Hepatocyte (in vitro differentiated cells): ENCODE results near the gene CD82. TPM values are rescaled to one million over a fixed set of nuclear protein-coding genes. Genes with fewer than 3 reads are reported as not detected.

ENCODE experiments used
- DNase-seq: peaks from one replicate; pipeline ENCODE4 v3.0.0-alpha.2; 2016; ENCODE audit warnings: low spot score
- H2AFZ ChIP-seq: fragments of 200-600 bp; sonication (generic); 2 replicates; pipeline ENCODE4 v1.6.0; 2016; ENCODE audit warnings: antibody characterized with exemption, mild to moderate bottlenecking
- H3K27ac ChIP-seq: fragments of 200-600 bp; sonication (generic); 2 replicates; pipeline ENCODE4 v1.5.1; 2016; ENCODE audit warnings: mild to moderate bottlenecking
- H3K27me3 ChIP-seq: fragments of 200-600 bp; sonication (generic); 2 replicates; pipeline ENCODE4 v1.6.1; 2016
- H3K36me3 ChIP-seq: fragments of 200-600 bp; sonication (generic); replicated peaks from 2 replicates; pipeline ENCODE4 v1.5.1; 2016; ENCODE audit warnings: low read depth; ENCODE audit not compliant: insufficient read depth
- H3K4me1 ChIP-seq: fragments of 200-600 bp; sonication (generic); 2 replicates; pipeline ENCODE4 v1.5.1; 2016; ENCODE audit warnings: mild to moderate bottlenecking, moderate library complexity; ENCODE audit not compliant: insufficient read depth
- H3K4me2 ChIP-seq: fragments of 200-600 bp; sonication (generic); 2 replicates; pipeline ENCODE4 v1.6.0; 2016
- H3K4me3 ChIP-seq: fragments of 200-600 bp; sonication (generic); 2 replicates; pipeline ENCODE4 v1.5.1; 2016; ENCODE audit warnings: mild to moderate bottlenecking
- H3K79me2 ChIP-seq: fragments of 200-600 bp; sonication (generic); 2 replicates; pipeline ENCODE4 v1.6.0; 2017; ENCODE audit warnings: mild to moderate bottlenecking
- H3K9me2 ChIP-seq: fragments of 200-600 bp; sonication (generic); replicated peaks from 2 replicates; pipeline ENCODE4 v1.6.0; 2017; ENCODE audit warnings: mild to moderate bottlenecking; ENCODE audit not compliant: insufficient read depth
- H3K9me3 ChIP-seq: fragments of 200-600 bp; sonication (generic); 2 replicates; pipeline ENCODE4 v1.5.1; 2016; ENCODE audit warnings: low read depth, mild to moderate bottlenecking
- H4K20me1 ChIP-seq: fragments of 200-600 bp; sonication (generic); 2 replicates; pipeline ENCODE4 v1.6.0; 2016; ENCODE audit warnings: mild to moderate bottlenecking; ENCODE audit not compliant: insufficient read depth, poor library complexity, severe bottlenecking
- EZH2 ChIP-seq: fragments of 200-600 bp; sonication (generic); IDR thresholded peaks from 2 replicates; pipeline ENCODE4 v1.6.1; 2016; ENCODE audit warnings: antibody characterized with exemption, mild to moderate bottlenecking, borderline replicate concordance
- EZH2phosphoT487 ChIP-seq: fragments of 200-600 bp; sonication (generic); IDR thresholded peaks from one replicate; pipeline ENCODE4 v1.6.1; 2018; ENCODE audit warnings: antibody characterized with exemption, mild to moderate bottlenecking, low read depth, moderate library complexity; ENCODE audit not compliant: unreplicated experiment, severe bottlenecking
- WGBS: methylation state at CpG from one replicate; pipeline ENCODE4 v1.1.6; 2016; ENCODE audit warnings: low lambda C conversion rate; ENCODE audit errors: missing lambda C conversion rate; 5-methylcytosine and 5-hydroxymethylcytosine counted together
- polyA plus RNA-seq: library from polyadenylated mRNA; unstranded; fragments of >200 nt; fragmentation: Nextera tagmentation; extraction: Ambion mirVana; gene quantifications from 2 replicates; pipeline ENCODE4 v1.2.1, GENCODE V29; 2016
- total RNA-seq: library from RNA; depleted of rRNA; stranded (reverse); fragments of >200 nt; gene quantifications from 2 replicates; pipeline ENCODE4 v1.2.3, GENCODE V29; 2014
- TF ChIP-seq, protein P1 (sequence below): fragments of 200-600 bp; sonication (generic); IDR thresholded peaks from 2 replicates; pipeline ENCODE4 v1.5.1; 2016; ENCODE audit warnings: antibody characterized with exemption, mild to moderate bottlenecking; ENCODE audit not compliant: poor library complexity

CD82 gene
- total and polyA plus RNA-seq, 2 experiments from 2014 or later, result 38.7 to 157 TPM

DNA sequence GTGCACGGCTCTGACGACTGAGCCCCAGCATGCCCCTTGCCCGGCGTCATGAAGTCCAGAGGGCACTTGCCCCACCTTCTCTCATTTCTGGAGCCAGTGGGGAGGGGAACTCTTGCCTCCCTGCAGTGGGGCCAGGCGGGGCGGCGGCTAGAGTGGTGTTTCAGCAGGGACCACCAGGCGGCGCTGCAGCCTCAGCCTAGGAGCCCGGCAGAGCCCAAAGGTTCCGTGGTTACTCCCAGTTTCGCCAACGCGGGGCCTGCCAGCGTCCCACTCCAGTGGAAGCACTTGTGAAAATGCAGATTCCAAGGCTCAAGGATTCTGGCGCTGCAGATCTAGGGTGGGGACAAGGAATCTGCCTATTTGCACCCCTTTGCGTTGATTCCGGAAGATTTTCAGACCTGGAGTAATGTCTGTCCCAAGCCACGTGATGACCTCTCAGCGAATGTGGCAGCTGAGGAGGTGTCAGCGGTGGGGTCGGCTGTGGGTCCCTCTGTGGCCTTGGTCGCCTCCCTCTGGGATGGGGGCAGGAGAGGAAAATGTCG is 55.7 kb downstream of the CD82 start:
- no peaks in the 10 kb centered on the region for H3K27me3 ChIP-seq
- H3K4me2 ChIP-seq, result peak overlapping the region; percentile 76
- no peaks in the 10 kb centered on the region for H3K79me2 ChIP-seq
- H4K20me1 ChIP-seq, result no peaks in the 10 kb centered on the region
- WGBS, result 10% methylated on average over 21 of the region's 24 CpGs
- peaks cover 3% of the 10 kb centered on the region for H3K4me1 ChIP-seq
- H3K9me3 ChIP-seq, result no peaks in the 10 kb centered on the region
- H3K9me2 ChIP-seq, result no peaks in the 10 kb centered on the region
- TF ChIP-seq, protein P1, sequence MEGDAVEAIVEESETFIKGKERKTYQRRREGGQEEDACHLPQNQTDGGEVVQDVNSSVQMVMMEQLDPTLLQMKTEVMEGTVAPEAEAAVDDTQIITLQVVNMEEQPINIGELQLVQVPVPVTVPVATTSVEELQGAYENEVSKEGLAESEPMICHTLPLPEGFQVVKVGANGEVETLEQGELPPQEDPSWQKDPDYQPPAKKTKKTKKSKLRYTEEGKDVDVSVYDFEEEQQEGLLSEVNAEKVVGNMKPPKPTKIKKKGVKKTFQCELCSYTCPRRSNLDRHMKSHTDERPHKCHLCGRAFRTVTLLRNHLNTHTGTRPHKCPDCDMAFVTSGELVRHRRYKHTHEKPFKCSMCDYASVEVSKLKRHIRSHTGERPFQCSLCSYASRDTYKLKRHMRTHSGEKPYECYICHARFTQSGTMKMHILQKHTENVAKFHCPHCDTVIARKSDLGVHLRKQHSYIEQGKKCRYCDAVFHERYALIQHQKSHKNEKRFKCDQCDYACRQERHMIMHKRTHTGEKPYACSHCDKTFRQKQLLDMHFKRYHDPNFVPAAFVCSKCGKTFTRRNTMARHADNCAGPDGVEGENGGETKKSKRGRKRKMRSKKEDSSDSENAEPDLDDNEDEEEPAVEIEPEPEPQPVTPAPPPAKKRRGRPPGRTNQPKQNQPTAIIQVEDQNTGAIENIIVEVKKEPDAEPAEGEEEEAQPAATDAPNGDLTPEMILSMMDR, result peak; percentile 99
- no peak for TF ChIP-seq EZH2
- no peak overlapping the region for H2AFZ ChIP-seq
- no peak overlapping the region for H3K4me3 ChIP-seq
- H3K27ac ChIP-seq, result no peak overlapping the region
- H3K36me3 ChIP-seq, result no peaks in the 10 kb centered on the region
- peak; percentile 88 for DNase-seq

DNA sequence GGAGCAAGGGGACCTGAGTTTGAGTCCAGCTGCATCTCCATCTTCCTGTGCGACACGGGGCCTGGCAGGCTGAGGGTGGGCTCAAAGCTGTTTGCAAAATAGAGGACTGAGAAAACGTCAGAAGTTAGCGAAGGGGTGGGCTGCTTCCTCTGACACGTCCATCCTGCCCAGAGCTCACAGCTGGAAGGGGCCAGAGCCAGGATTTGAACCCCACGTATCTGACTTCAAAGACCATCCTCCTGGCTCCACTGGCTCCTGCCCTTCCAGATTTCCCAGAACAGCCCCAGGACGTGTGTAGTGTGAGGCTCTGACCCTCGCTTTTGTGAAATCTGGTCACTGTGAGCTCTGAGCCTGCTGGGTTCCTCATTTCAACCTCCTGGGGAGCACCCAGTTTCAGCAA is 56.3 kb downstream of the CD82 start:
- H3K27me3 ChIP-seq, result no peaks in the 10 kb centered on the region
- no peak for DNase-seq

DNA sequence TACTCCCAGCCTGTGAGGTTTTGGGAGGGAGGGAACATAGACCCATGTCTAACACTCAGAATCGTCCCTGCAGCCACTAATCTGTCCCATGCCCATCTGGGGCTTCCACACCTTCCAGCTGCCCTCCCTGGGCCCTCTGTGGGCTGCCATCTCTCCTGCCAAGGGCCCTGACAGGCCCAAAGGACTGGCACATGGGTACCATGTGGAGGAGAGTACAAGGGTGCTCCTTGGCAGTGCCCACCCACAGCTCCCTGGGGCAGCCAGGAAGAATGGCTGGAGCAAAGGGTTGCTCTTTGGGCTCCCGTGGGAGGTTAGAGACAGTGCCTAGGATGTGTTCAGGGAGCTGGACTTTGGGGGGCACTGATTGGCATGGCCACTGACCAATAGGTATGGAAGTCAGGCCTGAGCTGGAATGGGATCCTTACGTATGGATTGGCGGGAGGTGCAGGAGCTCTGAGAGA is 56.8 kb downstream of the CD82 start:
- Histone ChIP-seq H4K20me1 (no peaks in the 10 kb centered on the region), H3K27ac (no peak overlapping the region), H3K4me1 (peaks cover 3% of the 10 kb centered on the region), H3K9me2 (no peaks in the 10 kb centered on the region), H3K4me3 (no peak overlapping the region), H3K9me3 (no peaks in the 10 kb centered on the region), H3K79me2 (no peaks in the 10 kb centered on the region), H3K4me2 (no peak overlapping the region), H3K27me3 (no peaks in the 10 kb centered on the region), H3K36me3 (no peaks in the 10 kb centered on the region), H2AFZ (no peak overlapping the region)
- DNase-seq, result no peak
- WGBS, result 97% methylated on average over 4 of the region's 4 CpGs
- no peak for TF ChIP-seq EZH2phosphoT487
- no peak for TF ChIP-seq EZH2
- TF ChIP-seq, protein P1, result no peak

More for the DNA sequence above, 56.3 kb downstream of the CD82 start:
- H3K9me3 ChIP-seq, result no peaks in the 10 kb centered on the region
- no peak overlapping the region for H3K27ac ChIP-seq
- H4K20me1 ChIP-seq, result no peaks in the 10 kb centered on the region
- H3K4me1 ChIP-seq, result peaks cover 3% of the 10 kb centered on the region
- no peak for TF ChIP-seq EZH2phosphoT487
- TF ChIP-seq, protein P1, result no peak
- TF ChIP-seq EZH2, result no peak
- no peak overlapping the region for H3K4me3 ChIP-seq
- no peaks in the 10 kb centered on the region for H3K79me2 ChIP-seq
- no peaks in the 10 kb centered on the region for H3K36me3 ChIP-seq
- H3K4me2 ChIP-seq, result no peak overlapping the region
- H2AFZ ChIP-seq, result no peak overlapping the region
- H3K9me2 ChIP-seq, result no peaks in the 10 kb centered on the region
- WGBS, result 83% methylated on average over 8 of the region's 8 CpGs
